Activated naive CD4-positive, alpha-beta T cell treated with anti-CD3 and anti-CD28 coated beads, Interleukin-2, amount 10 ng/mL, durations not matched to agents 7 days and 5 days (primary cell): ENCODE measurements around the gene EYA4.

Source experiments
- CTCF ChIA-PET: fragments of 350-600 bp; sonication (Branson Sonifier 250); formaldehyde crosslinking; loops from one replicate; lab custom pipeline; 2021; ENCODE audit warnings: antibody characterized with exemption; lab: Charles Lee
- DNase-seq: peaks from one replicate; pipeline ENCODE4 v3.0.0-alpha.2; 2020
- H3K27ac Mint-ChIP-seq: one replicate; pipeline ENCODE4 v1.8.0; 2021; ENCODE audit warnings: mild to moderate bottlenecking, moderate library complexity, mixed read lengths
- H3K27me3 Mint-ChIP-seq: one replicate; pipeline ENCODE4 v1.8.0; 2021; ENCODE audit warnings: mild to moderate bottlenecking, mixed read lengths
- H3K36me3 Mint-ChIP-seq: one replicate; pipeline ENCODE4 v1.8.0; 2021; ENCODE audit warnings: mixed read lengths
- H3K4me1 Mint-ChIP-seq: one replicate; pipeline ENCODE4 v1.8.0; 2021; ENCODE audit warnings: mixed read lengths
- H3K4me3 Mint-ChIP-seq: one replicate; pipeline ENCODE4 v1.8.0; 2021; ENCODE audit warnings: mild to moderate bottlenecking, moderate library complexity, mixed read lengths
- H3K9me3 Mint-ChIP-seq: one replicate; pipeline ENCODE4 v1.8.0; 2021; ENCODE audit warnings: mixed read lengths

Gene EYA4

GRCh38 chr6:133241086-133241900 lies at the start of gene EYA4:
EYA4 (plus strand) TSS chr6:133241357; CDS start chr6:133274781, 33,424 bp downstream.
- Mint-ChIP-seq H3K9me3 (no peaks in the 10 kb centered on the region), H3K27me3 (peaks cover 41% of the 10 kb centered on the region), H3K27ac (peak within 1 kb of the TSS; percentile 25), H3K36me3 (no peaks in the 10 kb centered on the region), H3K4me1 (peaks cover 3% of the 10 kb centered on the region), H3K4me3 (peak within 1 kb of the TSS; percentile 30)
- no peak for DNase-seq
- CTCF ChIA-PET, result no interaction called here

DNA sequence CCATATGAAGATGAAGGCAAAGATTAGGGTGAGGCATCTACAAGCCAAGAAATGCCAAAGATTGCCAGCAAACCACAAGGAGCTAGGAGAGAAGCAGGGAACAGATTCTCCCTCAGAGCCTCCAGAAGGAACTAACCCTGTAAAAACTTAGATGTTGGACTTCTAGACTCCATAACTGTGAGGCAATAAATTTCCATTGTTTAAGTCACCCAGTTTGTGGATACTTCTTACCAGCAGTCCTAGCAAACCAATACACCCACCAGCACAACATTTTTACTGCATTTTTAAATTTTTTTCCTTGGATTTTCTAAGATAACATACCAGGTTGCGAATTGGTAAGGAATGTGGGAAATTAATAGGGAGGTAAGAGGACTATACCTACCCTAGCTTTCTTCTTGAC lies 47.8 kb upstream of the EYA4 start:
- DNase-seq, result no peak

DNA sequence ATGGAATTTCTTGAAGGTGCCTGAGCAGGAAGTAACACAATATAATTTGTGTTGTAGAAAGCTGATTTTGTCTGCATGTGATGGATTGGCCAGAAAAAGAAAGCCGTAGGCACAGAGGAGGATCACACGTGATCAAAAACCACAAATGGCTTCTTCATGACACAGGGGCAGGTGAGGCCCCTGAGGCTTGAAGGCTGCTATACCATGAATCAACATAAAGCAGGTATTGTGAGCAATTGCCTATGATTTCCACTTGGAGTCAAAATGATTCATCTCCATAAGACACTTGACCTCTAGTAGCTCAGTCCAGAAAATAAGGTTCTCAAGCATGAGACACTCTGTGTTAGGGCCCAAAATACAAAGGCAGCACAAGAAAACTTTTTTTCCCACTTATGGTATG lies 42.4 kb upstream of the EYA4 start:
- CTCF ChIA-PET, result no interaction called here
- H3K27ac Mint-ChIP-seq, result no peak overlapping the region
- H3K36me3 Mint-ChIP-seq, result no peaks in the 10 kb centered on the region
- H3K4me3 Mint-ChIP-seq, result no peak overlapping the region
- DNase-seq, result no peak
- H3K27me3 Mint-ChIP-seq, result no peaks in the 10 kb centered on the region
- no peaks in the 10 kb centered on the region for H3K4me1 Mint-ChIP-seq
- H3K9me3 Mint-ChIP-seq, result no peaks in the 10 kb centered on the region

More for the DNA sequence above, 47.8 kb upstream of the EYA4 start:
- Mint-ChIP-seq H3K36me3 (no peaks in the 10 kb centered on the region), H3K9me3 (no peaks in the 10 kb centered on the region), H3K4me3 (no peak overlapping the region), H3K27ac (no peak overlapping the region), H3K27me3 (no peaks in the 10 kb centered on the region), H3K4me1 (no peaks in the 10 kb centered on the region)
- CTCF ChIA-PET, result no interaction called here

DNA sequence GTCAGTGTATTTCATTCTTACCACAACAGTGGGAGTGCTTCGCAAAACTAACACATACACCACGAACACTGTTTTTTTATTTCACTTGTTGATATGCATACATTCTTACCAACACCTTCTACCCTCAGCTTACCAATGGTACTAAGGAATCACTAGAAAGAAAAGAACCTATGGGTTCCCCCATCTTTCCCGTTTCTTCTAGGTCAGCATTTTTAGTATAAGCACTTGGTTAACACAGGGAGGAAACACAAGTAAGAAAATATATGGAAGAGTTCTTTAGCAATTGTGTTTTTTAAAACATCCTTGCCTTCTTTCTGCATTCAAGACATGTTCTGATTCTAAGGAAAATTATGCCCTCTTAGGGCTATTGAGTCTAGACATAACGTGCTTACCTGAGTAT lies 39.9 kb upstream of the EYA4 start:
- H3K36me3 Mint-ChIP-seq, result no peaks in the 10 kb centered on the region
- no peak for DNase-seq
- H3K27me3 Mint-ChIP-seq, result no peaks in the 10 kb centered on the region
- no peaks in the 10 kb centered on the region for H3K9me3 Mint-ChIP-seq
- no peak overlapping the region for H3K27ac Mint-ChIP-seq
- H3K4me1 Mint-ChIP-seq, result no peaks in the 10 kb centered on the region
- CTCF ChIA-PET, result no interaction called here
- H3K4me3 Mint-ChIP-seq, result no peak overlapping the region

DNA sequence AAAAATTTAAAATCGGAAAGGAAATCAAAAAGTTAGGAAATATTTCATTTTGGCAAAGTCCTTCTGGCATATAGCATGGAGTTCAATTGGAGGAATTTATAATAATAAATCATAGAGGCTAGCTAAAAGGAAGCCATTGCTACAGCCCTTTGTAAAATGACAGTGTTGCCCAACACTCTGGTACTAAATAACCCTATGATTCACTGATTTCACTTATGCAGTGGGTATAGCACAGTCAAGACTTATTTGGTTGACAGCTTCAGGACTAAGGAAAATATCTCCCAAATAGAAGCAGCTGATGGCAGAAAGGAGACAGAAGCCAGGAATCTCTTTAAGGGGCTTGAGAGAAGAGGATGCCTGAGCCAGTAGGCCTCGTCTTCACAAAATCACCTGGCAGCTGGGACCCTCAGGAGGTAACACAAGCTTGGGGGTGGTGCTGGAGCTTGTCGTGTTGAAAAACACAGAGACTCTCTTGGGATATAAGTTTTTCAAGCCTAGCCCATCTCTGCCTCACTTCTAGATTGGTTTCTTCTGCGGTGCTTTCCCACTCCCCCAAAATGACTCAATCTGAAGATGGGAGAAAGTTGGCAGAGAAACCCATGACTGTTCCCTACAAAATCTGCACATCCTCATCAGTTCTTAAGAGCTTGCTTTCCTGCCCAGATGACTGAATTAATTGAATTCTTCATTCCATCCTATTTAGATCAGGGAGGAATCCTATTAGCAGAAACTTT lies 38.4 kb upstream of the EYA4 start:
- H3K9me3 Mint-ChIP-seq, result no peaks in the 10 kb centered on the region
- H3K27ac Mint-ChIP-seq, result no peak overlapping the region
- no peaks in the 10 kb centered on the region for H3K36me3 Mint-ChIP-seq
- H3K27me3 Mint-ChIP-seq, result no peaks in the 10 kb centered on the region
- no peak for DNase-seq
- no peak overlapping the region for H3K4me3 Mint-ChIP-seq
- CTCF ChIA-PET, result no interaction called here
- H3K4me1 Mint-ChIP-seq, result no peaks in the 10 kb centered on the region

DNA sequence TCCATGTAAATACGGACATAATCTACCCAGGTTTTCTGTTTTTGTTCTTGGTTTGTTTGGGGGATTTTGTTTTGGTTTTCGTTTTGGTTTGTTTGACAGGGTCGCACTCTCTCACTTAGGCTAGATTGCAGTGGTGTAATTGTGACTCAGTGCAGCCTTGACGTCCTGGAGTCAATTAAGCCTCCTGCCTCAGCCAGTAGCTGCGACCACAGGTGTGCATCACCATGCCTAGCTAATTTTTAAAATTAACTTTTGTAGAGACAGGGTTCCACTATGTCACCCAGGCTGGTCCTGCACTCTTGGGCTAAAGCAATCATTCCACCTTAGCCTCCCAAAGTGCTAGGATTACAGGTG lies 37.8 kb upstream of the EYA4 start:
- Mint-ChIP-seq H3K27me3 (no peaks in the 10 kb centered on the region), H3K4me3 (no peak overlapping the region), H3K36me3 (no peaks in the 10 kb centered on the region), H3K4me1 (no peaks in the 10 kb centered on the region), H3K9me3 (no peaks in the 10 kb centered on the region), H3K27ac (no peak overlapping the region)
- CTCF ChIA-PET, result no interaction called here
- no peak for DNase-seq

DNA sequence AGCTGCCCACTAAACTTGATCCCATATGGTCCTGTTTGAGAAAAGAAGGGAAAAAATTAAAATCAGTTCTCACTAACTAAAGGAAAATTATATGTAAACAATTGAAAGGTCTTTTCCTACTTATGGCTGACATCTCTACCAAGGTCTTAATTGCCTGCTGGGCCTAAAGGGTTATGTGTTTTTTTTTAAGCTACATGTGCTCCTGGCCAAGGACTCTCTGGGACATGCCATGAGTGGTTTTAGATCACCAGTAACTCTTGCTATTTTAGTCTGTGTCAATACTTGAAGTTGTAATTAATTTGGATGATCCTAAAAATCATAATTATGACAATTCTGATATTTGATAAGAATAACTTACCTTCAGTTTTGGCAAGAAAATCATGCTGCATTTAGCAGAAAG lies 35.9 kb upstream of the EYA4 start:
- H3K9me3 Mint-ChIP-seq, result peaks cover 5% of the 10 kb centered on the region
- H3K27me3 Mint-ChIP-seq, result no peaks in the 10 kb centered on the region
- H3K27ac Mint-ChIP-seq, result no peak overlapping the region
- H3K4me3 Mint-ChIP-seq, result no peak overlapping the region
- no peak for DNase-seq
- CTCF ChIA-PET, result no interaction called here
- no peaks in the 10 kb centered on the region for H3K36me3 Mint-ChIP-seq
- no peaks in the 10 kb centered on the region for H3K4me1 Mint-ChIP-seq

DNA sequence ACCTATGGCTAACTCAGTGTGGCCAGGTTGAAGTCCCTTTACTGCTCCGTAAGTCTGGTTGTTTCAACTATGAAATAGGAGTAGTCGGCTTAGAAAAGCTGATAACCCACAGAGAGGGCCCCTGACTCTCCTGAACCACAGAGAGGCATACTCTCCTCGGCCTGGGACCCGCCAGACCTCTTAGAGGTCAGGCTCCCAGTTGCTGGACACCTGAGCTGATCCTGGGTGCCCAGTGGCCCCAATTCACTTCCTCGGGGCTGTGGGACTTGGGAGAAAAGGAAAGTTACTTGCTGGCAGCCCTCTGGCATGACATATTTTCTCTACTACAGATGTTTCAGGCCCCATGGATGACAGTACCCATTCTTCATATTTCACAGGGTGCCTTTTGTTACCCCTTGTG lies 34.2 kb upstream of the EYA4 start:
- DNase-seq, result no peak
- Mint-ChIP-seq H3K36me3 (no peaks in the 10 kb centered on the region), H3K9me3 (peaks cover 5% of the 10 kb centered on the region), H3K4me3 (no peak overlapping the region), H3K27me3 (no peaks in the 10 kb centered on the region), H3K27ac (no peak overlapping the region), H3K4me1 (no peaks in the 10 kb centered on the region)
- CTCF ChIA-PET, result no interaction called here

DNA sequence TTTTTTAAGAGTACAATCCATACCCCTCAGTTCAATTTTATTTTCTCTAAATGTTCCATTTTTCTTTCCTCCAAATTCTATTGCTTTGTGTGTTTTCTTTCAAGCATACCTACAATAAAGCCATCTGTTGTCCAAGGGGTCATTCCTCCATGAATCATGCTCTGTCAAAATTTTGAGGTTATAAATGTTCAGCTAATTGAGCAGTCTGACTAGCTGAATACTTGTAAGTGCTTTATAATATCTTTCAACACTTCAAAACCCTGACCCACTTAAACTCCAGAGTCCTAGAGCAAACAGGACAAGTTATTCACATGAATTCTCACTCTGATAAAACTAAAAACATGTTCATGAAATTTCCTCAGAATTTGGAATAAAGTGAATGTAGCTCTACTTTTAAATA lies 33.4 kb upstream of the EYA4 start:
- CTCF ChIA-PET, result no interaction called here
- Mint-ChIP-seq H3K36me3 (no peaks in the 10 kb centered on the region), H3K4me1 (no peaks in the 10 kb centered on the region), H3K27ac (no peak overlapping the region), H3K9me3 (peaks cover 5% of the 10 kb centered on the region), H3K4me3 (no peak overlapping the region), H3K27me3 (no peaks in the 10 kb centered on the region)
- no peak for DNase-seq

- CTCF ChIA-PET, result no interaction called here
- DNase-seq, result no peak
- Mint-ChIP-seq H3K4me3 (no peak overlapping the region), H3K27ac (no peak overlapping the region), H3K27me3 (no peaks in the 10 kb centered on the region), H3K9me3 (peaks cover 5% of the 10 kb centered on the region), H3K36me3 (no peaks in the 10 kb centered on the region), H3K4me1 (no peaks in the 10 kb centered on the region)
Measured at GRCh38 chr6:133208183-133208755, 32.9 kb upstream of the EYA4 start.

DNA sequence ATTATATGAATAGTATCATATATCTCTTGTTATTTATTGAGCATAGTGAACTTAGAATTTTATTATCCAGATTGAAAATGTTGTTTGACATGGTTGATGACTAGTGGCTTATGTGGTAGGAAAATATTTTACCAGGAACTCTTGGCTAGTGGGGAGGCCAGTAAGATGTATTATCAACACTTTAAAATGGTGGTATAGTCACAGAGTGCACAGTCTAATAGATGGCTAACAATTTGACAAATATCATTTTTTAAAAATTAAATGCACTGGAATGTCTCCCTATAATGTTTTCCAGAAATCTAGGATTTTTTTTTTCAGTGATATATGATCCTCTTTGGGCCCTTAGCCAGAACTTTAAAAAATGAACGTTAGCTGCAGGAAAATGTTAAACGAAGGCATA lies 26.9 kb upstream of the EYA4 start:
- no peaks in the 10 kb centered on the region for H3K4me1 Mint-ChIP-seq
- CTCF ChIA-PET, result no interaction called here
- H3K27me3 Mint-ChIP-seq, result no peaks in the 10 kb centered on the region
- H3K27ac Mint-ChIP-seq, result no peak overlapping the region
- no peaks in the 10 kb centered on the region for H3K36me3 Mint-ChIP-seq
- H3K4me3 Mint-ChIP-seq, result no peak overlapping the region
- DNase-seq, result no peak
- H3K9me3 Mint-ChIP-seq, result peaks cover 5% of the 10 kb centered on the region

DNA sequence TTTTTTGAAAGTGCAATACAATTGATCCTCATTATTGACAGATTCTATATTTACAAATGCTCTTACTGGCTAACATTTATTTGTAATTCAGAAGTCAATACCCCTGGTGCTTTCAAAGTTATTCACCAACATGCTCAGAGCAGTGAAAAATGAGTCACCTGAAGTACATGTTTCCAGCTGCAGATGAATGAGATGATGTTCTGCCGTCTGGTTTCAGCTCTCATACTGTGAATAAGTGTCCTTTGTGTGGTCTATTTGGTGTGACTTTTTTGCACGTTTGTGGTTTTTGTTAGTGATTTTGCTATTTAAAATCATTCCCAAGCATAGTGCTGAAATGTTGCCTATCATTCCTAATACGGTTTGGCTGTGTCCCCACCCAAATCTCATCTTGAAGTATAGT lies 22.3 kb upstream of the EYA4 start:
- Mint-ChIP-seq H3K36me3 (no peaks in the 10 kb centered on the region), H3K27ac (no peak overlapping the region), H3K9me3 (no peaks in the 10 kb centered on the region), H3K4me1 (no peaks in the 10 kb centered on the region), H3K4me3 (no peak overlapping the region), H3K27me3 (no peaks in the 10 kb centered on the region)
- CTCF ChIA-PET, result no interaction called here
- no peak for DNase-seq

GRCh38 chr6:133223452-133224029 lies 17.6 kb upstream of the EYA4 start:
- CTCF ChIA-PET, result no interaction called here
- Mint-ChIP-seq H3K4me1 (no peaks in the 10 kb centered on the region), H3K9me3 (no peaks in the 10 kb centered on the region), H3K4me3 (no peak overlapping the region), H3K27me3 (no peaks in the 10 kb centered on the region), H3K27ac (no peak overlapping the region), H3K36me3 (no peaks in the 10 kb centered on the region)
- no peak for DNase-seq

DNA sequence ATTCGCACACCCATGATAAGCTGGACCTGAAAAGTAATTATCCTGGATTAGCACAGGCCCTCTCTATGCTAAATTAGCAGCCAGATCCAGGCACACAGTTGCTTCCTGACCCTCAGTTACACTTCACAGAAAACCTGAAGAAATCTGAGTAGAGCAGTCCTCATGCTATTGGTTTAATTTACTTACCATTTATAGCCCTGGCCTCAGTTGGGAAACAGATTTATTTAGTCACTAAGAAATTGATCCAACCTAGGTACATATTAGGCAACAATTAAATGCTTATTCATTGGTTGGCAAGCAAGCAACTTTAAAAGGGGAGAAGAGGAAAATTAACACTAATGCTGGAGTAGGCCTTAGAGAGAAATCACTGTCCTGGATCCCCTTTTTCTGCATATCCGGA lies 15.6 kb upstream of the EYA4 start:
- no peak overlapping the region for H3K4me3 Mint-ChIP-seq
- no peak for DNase-seq
- H3K4me1 Mint-ChIP-seq, result no peaks in the 10 kb centered on the region
- H3K27ac Mint-ChIP-seq, result no peak overlapping the region
- no peaks in the 10 kb centered on the region for H3K27me3 Mint-ChIP-seq
- CTCF ChIA-PET, result no interaction called here
- H3K9me3 Mint-ChIP-seq, result no peaks in the 10 kb centered on the region
- no peaks in the 10 kb centered on the region for H3K36me3 Mint-ChIP-seq

- DNase-seq, result no peak
- Mint-ChIP-seq H3K27ac (no peak overlapping the region), H3K4me1 (no peaks in the 10 kb centered on the region), H3K4me3 (no peak overlapping the region), H3K9me3 (no peaks in the 10 kb centered on the region), H3K27me3 (no peaks in the 10 kb centered on the region), H3K36me3 (no peaks in the 10 kb centered on the region)
- CTCF ChIA-PET, result no interaction called here
Measured at GRCh38 chr6:133227344-133227743, 13.8 kb upstream of the EYA4 start.
